GM18526 (cell line): ENCODE results near the gene UBE2V1.
A peak's percentile ranks its signal among the peaks of the same experiment; 100 is the strongest.

Experiments used
- POLR2A ChIP-seq: IDR thresholded peaks from 3 replicates; pipeline ENCODE4 v1.6.1; 2011; ENCODE audit not compliant: insufficient read length; ENCODE audit errors: extremely low read depth

The UBE2V1 gene

DNA sequence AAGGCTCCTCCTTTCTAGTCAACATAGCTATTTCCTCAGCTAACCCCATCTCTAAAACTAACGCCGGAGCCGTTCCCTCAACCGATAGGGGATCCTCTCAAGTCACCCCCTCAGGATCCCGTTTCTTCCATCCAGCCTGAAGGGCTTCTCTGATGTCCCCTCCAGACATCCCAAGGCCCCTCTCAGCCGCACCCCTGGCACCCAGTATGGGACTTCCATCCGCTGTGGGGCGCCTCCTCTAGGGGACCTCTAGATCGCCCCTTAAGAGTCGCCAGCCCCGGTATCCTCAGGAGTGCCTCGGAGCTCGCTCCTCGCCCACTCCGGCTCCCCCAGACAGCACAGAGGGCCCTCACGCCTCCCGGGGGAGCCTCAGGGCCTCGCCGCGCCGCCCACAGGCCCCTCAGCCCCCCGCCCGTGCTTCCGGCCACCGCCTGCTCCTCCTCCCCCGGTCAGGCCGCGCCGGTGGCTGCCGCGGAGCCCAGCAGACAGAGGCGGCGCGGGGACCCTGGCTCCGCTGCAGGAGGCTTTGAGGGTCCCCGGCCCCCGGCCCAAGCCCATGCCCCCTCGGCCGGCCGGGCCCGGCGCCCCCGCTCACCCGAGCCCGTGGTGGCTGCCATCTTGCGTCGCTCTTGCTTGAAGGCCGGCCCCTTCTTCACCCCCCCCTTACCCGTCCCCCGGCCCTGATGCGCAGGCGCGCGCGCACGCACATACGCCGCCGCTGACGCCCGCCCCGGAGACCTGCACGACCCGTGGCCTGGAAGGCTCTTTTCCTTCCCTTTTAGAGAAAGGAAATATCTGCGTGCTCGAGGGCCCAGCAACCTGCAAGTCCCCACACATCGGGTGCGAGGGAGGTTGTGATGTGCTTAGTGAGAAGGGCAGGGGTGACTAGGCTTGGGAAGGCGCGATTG lies at the start of gene UBE2V1:
Gene UBE2V1, minus strand, starts transcription at position 639 of the 908 bp plus-strand sequence. Its CDS starts 22 bp downstream, at position 617.
- peak; percentile 88 for TF ChIP-seq POLR2A

- peak; percentile 76 for TF ChIP-seq POLR2A
Measured at GRCh38 chr20:50153500-50154377, 40.8 kb upstream of the UBE2V1 start, which contains the start of gene PEDS1. Gene PEDS1, minus strand, starts transcription at chr20:50153723. Its CDS starts 86 bp downstream, at chr20:50153637.

- TF ChIP-seq POLR2A, result no peak
Measured at GRCh38 chr20:50153153-50153499, 40.2 kb upstream of the UBE2V1 start.

GRCh38 chr20:50152394-50153152 lies 39.6 kb upstream of the UBE2V1 start:
- no peak for TF ChIP-seq POLR2A

DNA sequence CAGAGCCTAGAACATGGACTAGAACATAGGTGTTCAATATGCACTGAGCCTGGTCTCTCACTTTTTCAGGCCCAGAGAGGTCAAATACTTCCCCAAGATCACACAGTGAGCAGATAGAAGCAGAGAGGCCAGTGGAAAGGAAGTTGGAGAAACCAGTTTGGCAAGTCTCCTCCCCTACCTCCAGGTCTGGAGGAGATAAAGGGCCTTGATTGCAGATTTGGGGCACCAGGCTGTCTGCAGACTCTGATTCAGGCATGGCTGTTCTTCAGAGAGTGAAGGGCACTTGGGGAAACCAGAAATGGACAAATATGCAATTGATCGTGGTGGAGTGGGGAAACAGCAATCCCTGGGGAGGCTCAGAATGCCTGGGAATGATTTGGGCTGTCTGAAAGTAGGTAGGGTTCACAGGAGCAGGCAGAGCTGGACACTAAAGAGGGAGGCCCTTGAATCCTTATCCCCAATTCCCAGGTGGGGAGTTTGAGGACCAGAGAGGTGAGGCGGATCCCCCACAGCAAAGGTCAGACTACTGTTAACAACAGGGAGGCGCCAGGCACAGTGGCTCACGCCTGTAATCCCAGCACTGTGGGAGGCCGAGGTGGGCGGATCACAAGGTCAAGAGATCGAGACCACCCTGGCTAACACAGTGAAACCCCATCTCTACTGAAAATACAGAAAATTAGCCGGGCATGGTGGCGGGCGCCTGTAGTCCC lies 38.2 kb upstream of the UBE2V1 start:
- TF ChIP-seq POLR2A, result no peak

- no peak for TF ChIP-seq POLR2A
Measured at GRCh38 chr20:50149481-50150254, 36.7 kb upstream of the UBE2V1 start.

DNA sequence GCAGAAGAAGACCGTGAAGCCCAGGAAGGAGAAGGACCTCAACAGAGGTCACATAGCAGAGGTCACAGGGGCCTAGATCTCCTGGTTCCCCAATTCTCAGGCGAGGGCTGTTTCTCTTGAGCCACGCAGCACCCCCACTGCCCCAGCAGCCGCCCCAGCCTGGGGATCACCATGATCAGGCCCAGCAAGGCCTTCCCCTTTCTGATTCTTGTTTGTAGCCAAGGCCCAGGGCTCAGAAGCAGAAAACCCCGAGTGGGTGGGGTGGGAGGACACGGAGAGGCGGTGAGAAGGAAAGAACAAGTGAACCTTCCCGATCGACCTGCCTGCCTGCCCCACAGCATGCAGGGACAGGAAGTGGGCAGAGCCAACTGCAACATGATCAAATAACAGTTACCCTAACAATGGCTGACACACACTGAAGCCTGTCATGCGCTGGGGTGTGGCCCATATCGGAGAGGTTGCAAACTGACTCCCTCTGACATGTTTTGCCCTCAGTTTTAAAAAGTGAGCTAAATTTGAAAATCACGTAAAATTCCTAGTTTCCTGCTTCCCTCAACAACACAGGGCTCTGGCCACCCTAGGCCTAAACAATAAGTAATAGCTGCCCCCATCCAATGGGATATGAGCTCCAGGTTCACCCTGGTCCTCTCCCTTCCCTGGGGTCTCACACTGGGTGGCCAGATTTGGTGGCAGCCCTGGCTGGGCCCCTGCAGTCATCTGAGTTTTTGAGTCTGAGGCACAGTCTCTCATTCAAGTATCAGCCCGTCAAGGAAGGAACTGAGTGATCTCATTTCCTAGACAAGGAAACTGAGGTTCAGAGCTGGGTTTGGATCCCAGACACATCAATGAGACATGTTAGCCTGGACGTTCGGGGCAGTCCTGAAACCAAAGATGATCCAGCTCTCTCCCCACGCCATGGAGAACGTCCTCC lies 34.0 kb upstream of the UBE2V1 start:
- TF ChIP-seq POLR2A, result peak; percentile 36

GRCh38 chr20:50146214-50146613 lies 33.3 kb upstream of the UBE2V1 start:
- no peak for TF ChIP-seq POLR2A

DNA sequence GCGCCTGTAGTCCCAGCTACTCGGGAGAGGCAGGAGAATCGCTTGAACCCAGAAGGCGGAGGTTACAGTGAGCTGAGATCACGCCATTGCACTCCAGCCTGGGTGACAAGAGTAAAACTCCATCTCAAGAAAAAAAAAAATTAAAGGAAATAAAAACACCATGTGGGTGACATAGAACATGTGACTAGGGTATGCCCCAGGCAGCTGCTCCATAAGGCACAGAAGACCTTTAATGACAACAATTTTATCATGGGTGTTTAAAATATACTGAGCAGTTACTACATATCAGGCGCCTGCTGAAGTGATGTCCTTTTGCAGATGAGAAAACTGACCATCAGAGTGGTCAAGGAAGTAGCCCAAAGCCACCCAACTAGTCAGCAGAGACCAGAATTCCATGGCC lies 32.6 kb upstream of the UBE2V1 start:
- TF ChIP-seq POLR2A, result no peak

GRCh38 chr20:50144362-50144761 lies 31.4 kb upstream of the UBE2V1 start:
- TF ChIP-seq POLR2A, result no peak

- TF ChIP-seq POLR2A, result no peak
Measured at GRCh38 chr20:50142812-50143211, 29.9 kb upstream of the UBE2V1 start.

DNA sequence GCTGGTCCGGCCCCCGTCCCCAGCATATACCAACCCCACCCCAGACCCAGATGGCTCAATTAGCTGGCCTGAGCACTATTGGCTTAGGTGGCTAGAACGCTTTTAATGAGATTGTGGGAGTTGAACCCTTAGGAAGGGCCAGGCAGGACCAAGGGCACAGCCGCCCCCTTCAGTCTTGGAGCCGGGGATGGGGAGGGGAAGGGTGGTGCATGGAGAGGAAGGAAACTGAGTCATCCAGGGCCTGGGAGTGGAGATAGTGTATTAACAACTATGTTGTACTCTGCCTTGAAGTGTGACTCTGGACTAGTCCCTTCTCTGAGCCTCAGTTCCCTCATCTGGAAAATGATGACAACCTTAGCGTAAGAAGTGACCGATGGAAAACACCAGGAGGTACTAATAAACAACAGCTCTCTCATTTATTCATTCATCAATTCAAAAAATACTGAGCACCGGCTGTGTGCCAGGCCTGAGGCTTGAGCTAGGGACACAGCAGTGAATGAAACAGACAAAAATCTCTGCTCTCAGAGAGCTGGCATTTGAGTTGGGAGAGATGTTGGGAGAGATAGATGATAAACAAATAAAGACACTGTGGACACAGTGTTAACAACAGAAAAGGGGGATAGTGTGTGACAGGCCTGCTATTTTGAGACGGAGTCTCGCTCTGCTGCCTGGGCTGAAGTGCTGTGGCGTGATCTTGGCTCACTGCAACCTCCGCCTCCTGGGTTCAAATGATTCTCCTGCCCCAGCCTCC lies 29.0 kb upstream of the UBE2V1 start:
- TF ChIP-seq POLR2A, result no peak
